Activated CD4-positive, alpha-beta T cell treated with anti-CD3 and anti-CD28 coated beads for 1 hour (primary cell): Measurements from ENCODE around the gene LRRN4.
"Not testable (repeated sequence)": the region's sequence is repeated elsewhere in the genome, so short reads cannot be mapped to it uniquely, and the experiment has no call there.

Experiments used
- DNase-seq: peaks from one replicate; pipeline ENCODE4 v3.0.0-alpha.2; 2020

The LRRN4 gene

DNA sequence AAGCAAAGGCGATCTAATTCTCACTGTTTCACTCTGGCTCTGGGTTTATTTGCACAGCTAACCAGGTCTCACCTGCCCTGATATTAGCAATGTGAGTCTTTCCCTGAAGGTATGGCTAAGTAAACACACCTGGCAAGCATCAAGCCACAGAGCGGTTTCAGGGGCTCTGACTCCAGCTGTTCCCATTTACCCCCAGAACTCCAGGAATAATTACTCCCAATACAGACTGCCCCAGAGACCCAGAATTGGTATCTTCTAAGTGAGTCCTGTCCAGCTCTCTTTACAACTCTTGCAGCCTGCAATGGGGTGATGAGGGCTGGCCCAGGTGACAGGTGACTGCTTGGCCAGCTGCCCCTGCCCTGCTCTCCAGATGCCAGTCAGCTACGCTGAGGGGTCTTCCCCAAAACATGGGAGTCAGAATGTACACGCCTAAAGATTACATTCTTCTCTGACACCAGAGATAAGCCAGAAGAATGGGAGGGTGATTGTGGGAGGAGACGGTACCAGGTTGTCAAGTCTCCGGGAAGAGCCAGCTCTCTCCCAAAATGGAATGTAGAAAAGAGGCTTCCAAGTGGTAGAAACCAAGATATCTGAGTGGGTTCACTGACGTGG is 4.9 kb upstream of the LRRN4 start:
- no peak for DNase-seq

DNA sequence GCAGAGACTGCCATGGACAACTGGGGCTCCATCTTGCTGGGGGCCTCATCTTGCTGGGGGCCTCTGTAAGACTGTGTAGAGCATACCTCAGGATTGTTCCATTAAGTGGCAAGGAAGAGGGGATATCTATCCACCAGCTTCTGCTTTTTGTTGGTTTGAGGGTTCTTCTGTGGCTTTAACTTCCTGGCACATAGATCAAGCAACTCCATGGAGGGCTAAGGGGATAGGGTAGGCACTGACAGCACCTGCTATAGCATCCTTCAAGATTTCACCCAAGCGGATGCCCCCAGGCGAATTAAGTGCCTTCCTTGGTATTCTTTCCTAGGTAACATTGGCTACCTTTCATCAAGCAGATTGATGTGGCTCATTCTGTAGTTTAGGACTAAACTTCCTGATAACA is 3.8 kb upstream of the LRRN4 start:
- no peak for DNase-seq

DNA sequence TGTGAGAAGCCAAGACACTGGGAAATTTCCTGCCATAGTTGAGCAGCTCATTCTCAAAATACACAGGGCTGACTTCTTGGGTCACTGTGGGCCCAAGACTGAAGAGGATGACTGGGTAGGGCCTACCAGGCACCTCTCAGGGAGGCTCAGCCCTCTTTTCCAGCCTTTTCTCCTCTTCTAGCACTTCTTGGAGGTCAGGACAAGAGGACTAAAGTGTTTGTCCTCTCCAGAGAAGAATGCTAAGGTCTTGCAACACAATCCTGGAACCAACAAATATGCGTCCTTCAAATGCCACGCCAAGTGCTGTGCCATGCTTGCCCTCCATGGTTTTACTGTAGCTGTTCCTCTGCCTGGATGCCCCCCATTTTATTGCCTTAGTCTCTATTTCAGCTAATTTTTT is 3.3 kb upstream of the LRRN4 start:
- no peak for DNase-seq

DNA sequence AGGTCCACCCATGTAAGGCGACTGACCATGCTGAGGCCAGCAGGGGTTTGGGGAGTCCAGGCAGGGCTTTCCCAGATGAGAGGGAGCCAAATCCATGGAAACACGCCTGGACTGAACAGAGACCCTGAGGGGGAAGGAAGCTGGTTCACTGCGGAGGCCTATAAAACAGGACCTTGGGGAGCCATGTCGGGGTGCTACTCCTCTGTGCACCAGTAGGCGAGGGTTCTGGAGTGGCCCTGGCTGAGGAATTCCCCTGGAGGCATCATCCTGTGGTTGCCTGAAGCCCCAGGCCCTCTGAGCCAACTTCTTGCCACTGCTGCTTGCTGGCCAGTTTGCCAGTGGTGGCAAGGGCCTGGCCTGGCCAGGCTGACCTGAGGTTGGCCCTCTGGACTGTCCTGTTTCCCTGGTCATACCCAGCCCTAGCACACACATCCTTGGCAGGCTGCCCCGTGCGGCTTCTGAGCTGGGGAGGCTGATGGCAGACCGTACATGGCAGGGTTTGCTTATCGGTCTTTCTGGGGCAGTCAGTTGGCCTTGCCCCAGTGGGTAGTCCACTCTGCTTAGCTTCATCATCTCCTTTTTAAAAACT is 2.2 kb upstream of the LRRN4 start:
- DNase-seq: no peak

DNA sequence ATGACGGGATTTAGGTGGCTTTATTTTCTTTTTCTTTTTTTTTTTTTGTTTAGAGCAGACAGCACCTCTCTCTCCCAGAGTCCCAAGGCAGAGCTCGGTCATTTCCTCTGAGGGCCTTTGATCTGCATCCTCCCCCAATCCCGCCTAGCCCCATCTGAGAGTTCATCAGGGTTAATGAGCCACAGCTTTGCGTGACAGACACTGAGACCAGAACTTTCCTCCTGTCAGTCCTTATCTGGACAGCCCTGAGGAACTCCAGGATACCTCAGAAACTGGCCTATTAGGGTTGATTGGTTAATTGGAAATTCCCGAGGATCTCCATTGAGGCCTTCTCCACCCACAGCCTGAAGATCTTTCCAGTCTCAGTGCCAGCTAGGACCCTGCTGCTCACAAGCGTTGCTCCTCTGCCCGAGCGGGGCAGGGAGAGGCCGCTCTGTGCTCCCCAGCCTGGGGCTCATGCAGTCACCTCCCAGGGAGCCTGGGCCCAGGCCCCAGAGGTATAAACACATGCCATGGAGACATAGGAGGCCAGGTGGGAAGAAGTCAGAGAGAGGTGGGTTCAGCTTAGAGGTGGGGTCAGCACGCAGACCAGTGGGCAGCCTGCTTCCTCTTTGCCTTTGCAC is 1.4 kb upstream of the LRRN4 start:
- no peak for DNase-seq

DNA sequence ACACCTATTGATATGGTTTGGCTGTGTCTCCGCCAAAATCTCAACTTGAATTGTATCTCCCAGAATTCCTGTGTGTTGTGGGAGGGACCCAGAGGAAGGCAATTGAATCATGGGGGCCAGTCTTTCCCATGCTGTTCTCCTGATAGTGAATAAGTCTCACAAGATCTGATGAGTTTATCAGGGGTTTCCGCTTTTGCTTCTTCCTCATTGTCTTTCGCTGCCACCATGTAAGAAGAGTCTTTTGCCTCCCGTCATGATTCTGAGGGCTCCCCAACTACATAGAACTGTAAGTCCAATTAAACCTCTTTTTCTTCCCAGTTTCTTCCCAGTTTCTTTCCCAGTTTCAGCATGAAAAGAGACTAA is 810 bp upstream of the LRRN4 start:
- not testable (repeated sequence) for DNase-seq

DNA sequence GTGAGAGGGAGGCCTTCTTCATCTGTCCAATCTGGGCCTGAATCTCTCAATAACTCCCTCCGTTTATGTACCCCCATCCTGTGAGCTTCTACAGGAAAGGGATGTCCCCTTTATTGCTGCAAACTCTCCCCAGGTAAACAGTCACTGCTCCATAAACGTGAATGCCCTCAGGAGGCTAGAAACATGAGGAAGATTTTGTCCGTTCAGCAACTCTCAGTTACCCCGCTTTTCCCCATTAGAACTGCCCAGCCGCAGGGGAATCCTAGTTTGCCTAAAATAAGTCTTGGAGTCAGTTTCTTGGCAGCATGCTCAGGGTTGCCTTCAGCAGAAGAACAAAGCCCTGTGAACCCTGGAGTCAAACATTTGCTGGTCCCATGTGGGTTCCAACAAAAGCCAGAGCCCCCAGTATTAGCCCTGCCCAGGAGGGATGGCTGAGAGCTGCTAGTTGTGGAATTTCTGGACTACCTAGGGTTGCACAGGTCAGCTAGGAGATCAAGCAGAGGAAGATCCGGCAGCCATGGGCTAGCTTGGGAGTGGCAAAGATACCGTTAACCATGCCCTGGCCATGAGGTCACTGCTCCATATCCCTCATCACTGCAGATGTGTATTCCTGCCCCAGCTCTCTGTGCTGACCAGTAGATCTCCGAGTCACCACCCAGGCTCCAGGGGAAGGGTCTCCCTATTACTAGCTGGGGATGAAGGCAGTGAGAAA is 640 bp downstream of the LRRN4 start:
- no peak for DNase-seq

DNA sequence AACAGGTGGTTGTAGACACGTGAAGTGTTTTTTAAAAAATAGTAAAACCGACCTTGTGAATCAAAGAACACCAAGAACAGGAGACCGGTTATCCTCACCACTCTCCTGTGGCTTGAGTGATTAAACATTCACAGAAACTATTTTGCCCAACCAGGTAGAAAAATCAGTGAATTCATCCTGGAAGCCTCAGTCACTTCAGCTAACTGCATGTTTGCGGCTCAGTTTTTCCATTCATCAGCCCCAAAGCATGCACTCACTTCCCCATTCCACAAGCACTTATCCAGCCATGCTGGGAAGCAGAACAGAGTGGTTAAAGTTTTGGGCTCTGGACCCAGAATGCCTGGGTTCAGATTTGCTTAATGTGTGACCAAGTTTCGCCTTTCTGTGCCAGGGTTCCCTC is 2.4 kb downstream of the LRRN4 start:
- DNase-seq: no peak

DNA sequence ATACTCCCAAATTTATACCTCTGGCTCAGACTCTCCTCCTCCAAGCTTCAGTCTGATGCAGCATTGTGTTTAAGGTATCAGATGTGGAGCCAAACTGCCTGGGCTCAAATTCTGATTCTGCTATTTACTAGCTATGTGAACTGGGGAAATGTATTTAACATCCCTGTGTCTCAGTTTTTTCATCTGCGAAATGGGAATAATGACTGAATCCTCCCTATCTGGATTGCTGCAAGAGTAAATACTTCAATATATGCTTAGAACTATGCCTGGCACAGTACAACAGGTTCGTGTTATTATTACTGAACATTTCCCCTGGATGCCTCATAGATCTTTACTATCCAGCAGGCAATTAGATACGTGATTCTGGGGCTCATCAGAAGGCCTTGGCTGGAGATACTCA is 5.5 kb downstream of the LRRN4 start:
- no peak for DNase-seq

DNA sequence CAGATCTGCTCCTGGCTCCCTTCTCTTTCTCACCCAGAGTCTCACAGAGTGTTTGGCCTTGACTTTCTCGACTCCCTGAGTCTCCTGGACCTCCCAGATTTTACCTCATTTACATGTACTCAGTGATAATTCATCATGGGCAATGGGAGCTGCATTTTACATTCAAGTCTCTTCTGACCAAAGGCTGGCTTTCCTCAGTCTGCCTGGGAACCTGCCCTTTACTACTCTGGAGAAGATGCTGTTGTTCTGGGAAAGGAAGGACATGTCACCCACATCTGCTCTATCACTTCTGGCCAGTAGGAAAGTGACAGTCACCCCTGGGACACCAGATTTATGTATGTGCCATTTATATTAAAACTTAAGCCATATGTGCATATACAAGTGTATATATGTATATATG is 7.4 kb downstream of the LRRN4 start:
- DNase-seq: no peak

DNA sequence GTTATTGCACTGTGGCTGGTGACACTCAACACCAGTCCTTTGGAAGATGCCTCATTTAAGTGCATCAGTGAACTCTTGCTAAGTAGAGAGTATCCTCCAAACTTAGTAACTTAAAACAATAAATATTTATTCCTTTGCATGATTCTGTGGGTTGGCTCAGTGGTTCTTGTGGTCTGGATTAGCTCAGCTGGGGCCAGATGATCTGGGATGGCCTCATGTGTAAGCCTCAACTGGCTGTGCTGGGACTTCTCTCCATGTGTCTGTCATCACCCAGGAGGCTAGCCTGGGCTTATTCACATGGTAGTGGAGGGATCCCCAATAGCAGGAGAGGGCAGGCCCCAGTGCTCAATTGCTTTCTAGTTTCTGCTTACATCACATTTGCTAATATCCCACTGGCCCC is 8.3 kb downstream of the LRRN4 start:
- no peak for DNase-seq

DNA sequence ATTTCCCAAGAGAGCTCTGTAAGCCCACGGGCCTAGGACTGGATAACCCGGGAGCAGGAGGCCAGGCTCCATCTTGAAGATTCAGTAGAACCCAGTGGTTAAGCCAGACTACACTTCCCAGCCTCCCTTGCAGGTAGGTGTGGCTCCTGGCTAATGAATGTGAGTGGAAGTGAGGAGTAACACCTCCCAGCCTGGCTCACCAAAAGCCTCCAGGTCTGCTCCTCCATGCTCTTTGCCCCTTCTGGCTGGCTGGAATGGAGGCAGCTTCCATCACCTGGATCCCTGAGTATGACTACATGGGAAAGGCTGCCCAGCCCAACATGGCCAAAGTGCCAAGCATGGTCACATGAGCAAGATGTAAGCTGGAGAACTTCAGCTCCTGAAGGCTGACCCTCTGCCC is 9.7 kb downstream of the LRRN4 start:
- DNase-seq: no peak

DNA sequence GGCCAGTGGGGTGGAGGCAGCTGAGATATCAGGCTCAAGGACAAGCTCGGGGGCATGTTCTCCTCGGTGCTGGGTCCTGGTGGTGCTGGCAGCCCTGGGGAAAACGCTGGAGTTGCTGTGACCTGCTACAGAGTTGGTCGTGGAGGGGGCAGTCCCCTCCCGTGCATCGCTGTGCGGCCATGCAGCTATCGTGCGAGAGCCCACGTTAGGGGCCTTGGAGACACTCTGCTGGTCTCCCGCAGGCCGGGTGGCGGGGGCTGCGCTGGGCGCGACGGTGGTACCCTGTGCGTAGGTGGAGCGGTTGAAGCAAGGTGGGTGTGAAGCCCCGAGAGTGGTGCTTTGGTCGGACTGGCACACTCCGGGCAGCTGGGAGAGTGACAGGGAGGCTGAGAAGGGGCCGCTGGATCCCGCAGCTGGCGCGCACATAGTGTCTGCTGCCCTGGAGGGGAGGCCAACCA is 12.0 kb downstream of the LRRN4 start:
- DNase-seq: no peak

DNA sequence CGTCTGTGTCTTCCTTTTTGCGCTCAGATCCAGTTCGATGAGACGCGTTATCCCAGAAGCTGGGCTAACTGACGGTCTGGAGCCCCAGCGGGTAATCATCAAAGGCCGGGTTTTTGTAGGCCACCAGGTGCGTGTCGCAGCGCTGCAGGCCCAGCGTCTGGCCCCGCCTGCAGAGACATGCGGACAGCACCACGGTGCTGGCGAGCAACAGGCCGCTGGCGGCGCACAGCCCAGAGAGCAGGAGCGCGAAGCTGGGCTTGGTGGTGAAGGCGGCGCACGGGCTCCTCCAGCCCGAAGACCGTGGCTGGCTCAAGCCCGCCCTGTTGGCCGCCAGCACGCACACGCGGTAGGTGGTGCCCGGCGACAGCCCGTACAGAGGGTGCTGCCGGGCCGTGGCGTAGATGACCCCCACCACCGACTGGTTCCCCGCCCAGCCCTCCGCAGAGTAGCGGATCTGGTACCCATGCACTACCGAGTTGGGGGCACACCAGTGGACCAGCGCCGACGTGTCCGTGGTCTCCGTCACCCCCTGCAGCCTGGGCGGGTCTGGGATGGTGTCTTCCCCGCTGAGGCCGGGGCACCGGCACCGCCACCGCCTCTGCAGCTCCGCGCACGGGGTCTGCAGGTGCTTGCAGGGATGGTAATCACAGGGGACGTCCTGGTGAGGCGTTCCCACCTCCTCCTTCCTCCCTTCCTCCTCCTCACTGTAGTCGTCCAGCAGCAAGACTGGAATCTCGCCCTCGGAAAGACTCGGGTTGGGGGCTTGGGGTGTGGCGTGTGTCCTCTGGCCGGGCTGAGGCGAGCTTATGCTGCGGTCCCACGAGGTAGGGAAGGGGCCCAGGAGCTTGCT is 12.7 kb downstream of the LRRN4 start:
- DNase-seq: no peak

DNA sequence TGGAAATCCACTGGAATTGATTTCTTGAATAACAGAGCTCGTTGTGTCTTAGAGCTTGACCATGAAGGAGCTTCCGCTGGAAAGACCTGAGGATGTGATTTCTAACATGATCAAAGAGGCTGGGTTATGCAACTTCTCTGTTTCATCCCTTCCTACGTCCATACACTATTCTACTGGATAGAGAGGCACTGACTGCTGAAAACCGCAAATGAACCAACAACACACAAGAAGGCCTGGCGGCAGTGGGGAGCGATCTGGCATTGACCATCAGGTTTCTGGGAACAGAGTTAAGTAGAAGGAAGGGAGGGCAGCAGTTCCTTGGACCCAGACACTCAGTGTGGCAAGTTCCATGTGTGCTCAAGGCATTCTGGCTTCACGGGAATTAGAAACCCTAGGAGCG is 13.3 kb downstream of the LRRN4 start:
- no peak for DNase-seq

DNA sequence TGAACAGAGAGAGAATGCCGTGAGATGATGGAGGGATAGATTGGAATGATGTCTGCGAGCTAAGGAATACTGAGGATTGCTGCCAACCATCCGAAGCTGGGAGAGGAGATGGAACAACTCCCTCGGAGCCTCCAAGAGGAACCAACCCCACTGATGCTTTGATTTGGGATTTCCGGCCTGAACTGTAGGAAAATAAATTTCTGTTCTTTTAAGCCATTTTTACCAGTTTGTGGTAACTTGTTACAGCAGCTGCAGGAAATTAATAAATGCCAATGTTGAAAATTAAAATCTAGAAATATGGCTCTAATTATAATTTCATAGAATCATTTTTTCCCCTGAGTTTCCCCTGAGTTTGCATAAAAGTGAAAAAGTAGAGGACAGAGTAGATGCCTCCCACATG is 14.1 kb downstream of the LRRN4 start:
- DNase-seq: no peak

DNA sequence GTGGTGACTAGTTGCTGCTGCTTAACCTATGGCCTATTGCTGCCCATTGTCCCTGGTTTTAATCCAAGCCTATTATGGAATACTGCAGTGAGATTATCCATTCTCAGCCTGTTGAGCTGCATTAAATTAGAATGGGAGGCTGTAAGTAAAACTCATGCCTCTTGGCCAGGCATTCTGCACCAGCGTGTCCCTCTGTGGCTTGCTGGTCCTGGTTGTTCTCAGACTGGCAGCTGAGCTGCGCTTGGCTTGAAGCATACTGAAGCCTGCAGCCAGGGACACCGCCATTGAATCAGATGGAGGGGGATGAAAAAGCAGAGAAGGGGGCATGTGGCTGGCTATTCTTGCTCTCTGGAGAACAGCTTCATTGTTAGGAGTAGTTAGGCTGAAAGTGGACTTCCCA is 15.6 kb downstream of the LRRN4 start:
- no peak for DNase-seq

DNA sequence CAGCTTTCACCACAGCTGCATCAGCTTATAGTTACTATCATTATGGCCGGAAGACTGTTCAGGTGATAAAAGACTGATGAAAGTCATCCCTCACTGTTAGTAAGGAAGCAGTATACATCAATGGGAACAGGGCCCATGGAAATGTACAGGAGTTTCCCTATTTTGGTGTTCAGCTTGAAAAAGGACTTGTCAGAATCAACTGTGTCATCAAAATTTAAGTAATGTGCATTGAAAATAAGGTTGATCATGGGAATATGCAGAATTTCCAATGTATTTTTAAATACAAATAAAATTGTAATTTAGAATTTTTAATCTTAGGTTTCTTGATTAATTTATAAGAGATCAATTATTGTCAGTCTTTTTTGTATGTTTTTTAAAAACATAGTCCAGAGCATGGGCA is 16.8 kb downstream of the LRRN4 start:
- no peak for DNase-seq

DNA sequence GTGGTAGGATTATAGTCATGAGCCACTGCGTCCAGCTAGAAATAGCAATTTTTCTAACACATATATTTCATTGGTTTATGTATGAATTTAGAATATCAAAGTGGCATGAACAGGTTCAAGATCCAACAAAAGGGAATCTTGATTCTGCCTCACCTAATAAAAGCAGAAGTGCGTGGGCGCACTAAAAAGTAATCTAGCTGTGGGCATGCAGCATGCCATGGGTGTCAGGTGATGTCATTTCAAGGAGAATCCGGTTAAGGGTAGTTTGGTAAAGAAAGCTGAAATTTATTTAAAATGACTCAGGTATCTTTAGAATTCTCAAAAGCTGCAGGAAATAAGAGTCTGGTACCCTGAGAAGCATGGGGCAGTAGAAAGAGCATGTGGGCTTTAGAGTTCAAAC is 17.6 kb downstream of the LRRN4 start:
- DNase-seq: no peak

DNA sequence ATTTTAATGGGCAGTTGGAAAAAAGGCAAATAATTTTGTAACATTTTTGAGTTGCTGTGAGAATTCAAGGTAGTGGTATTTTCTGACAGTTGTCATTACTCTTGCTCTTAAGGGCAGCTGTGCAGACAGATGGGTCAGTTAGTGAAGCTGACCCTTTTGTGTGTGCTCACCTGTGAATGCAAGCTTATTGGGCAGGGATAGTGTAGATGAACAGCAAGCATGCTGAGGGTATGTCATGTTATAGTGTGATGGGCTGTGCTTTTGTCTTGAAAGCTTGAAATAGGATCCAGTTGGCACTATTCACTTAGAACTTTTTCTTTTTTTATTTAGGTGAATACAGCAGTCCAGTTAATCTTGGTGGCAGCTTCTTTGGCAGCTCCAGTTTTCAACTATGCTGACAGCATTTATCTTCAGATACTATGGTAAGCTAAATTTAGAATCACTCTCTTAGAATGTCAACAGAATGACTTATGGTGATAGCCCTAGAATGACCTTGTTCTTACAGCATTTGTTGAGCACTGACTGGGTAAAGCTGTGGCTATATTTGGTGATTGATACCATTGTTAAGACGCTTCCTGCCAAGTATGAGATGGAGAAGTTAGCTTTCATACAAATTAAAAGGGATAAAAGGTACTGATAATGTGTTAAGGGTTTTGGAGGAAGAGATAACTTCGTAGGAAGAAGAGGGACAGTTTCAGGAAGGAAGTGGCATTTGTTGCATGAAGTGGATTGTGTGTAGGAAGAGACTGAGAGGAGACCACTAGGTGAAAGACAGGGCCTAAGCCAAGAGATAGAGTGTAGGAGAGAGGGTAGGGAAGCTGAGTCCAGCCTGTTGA is 19.5 kb downstream of the LRRN4 start:
- DNase-seq: no peak

DNA sequence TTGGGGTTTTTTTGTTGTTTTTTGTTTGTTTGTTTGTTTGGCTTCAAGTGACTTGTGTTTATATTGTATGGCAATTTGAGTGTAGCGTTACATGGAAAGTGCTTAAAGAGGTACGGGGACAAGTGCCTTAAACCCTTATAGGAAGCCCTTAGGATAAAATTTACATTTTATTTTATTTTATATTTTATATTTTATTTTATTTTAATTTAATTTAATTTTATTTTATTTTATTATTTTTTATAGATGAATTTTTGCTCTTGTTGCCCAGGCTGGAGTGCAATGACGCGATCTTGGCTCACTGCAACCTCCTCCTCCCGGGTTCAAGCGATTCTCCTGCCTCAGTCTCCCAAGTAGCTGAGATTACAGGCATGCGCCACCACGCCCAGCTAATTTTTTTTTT is 21.0 kb downstream of the LRRN4 start:
- not testable (repeated sequence) for DNase-seq

DNA sequence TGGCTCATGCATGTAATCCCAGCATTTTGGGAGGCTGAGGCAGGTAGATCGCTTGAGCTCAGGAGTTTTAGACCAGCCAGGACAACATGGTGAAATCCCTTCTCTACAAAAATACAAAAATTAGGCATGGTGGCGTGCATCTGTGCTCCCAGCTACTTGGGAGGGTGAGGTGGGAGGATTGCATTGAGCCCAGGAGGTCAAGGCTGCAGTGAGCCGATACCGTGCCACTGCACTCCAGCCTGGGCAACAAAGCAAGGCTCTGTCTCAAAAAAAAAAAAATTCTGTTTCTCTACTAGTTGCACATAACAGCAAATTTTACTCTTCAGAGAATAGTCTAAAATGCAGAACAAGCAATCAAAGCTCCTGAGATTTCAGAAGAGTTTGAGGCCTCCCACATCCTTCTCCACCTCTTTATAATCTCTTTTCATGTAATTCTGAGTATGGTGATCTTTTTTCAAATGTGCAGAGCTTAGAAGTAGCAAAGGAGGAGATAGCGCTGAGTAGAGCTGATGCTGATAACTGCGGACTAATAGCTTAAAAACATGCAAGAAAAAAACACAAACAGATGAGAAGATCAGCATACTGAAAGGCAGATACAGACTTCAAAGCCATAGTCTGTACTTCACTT is 23.3 kb downstream of the LRRN4 start:
- no peak for DNase-seq
